Measurements from ENCODE around the gene NETO2.
A peak's percentile ranks its signal among the peaks of the same experiment; 100 is the strongest.
"Not testable (repeated sequence)": the region's sequence is repeated elsewhere in the genome, so short reads cannot be mapped to it uniquely, and the experiment has no call there.

Gene NETO2, protein sequence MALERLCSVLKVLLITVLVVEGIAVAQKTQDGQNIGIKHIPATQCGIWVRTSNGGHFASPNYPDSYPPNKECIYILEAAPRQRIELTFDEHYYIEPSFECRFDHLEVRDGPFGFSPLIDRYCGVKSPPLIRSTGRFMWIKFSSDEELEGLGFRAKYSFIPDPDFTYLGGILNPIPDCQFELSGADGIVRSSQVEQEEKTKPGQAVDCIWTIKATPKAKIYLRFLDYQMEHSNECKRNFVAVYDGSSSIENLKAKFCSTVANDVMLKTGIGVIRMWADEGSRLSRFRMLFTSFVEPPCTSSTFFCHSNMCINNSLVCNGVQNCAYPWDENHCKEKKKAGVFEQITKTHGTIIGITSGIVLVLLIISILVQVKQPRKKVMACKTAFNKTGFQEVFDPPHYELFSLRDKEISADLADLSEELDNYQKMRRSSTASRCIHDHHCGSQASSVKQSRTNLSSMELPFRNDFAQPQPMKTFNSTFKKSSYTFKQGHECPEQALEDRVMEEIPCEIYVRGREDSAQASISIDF

DNA sequence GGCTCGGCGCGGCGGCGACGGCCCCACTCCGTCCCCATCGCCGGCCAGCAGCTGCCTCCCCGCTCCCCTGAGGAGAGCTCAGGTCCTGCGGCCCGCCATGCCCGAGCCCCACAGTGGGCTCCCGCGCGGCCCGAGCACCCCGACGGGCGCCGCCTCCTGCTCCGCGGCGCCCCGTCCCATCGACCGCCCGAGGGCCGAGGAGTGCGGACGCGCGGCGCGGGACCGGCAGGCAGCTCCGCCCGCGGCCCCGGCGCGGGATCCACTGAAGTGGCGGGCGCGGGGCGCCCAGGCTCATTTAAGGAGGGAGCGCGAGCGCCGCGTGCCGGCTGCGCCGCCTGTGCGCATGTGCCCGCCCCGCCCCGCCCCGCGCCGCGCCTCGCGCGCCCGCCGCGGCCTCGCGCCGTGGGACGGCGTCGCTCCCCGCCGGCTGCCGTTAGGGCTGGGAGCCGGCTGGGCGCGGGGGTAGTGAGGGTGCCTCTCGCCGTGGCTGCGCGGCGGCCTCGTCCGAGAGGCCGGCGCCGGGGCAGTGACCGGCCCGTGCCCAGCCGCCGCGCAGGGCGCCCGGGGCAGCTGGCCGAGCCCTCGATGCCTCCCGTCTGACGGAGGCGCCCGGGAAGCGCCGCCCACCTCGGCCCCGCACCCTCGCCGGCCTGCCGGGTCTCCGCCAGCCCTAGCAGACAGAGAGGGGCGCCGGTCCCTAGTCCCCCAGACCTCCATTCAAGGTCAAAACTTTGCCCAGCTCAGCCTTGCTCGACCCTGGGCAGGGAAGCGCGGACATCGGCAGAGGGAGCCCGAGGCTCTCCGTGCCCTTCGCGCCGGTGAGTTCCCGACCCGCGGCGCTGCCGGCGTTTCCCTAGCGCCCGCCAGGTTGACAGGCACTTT is at the start of gene NETO2:
NETO2 (minus strand) TSS at position 269 of the 882 bp plus-strand sequence. CDS start 333 bp downstream, outside the sequence.
- DNase-seq, result peak; percentile 47 to 63

DNA sequence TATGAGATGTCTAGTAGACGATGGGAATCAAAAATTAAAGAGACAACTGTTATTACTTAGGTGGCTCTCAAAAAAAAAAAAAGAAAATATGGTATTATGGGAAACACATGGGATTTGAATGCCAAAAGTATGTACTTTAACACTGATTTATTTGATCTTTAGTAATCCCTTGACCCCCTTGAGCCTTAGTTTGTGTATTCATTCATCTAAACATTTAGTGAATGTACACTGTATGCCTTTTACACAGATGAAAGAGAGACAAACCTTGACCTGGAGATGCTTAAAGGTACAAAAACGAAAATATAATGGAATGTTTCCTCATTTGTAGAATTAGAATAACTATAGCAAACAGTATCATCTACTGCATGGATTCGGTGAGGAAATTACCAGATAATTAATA is 38.6 kb upstream of the NETO2 start:
- DNase-seq, result no peak

DNA sequence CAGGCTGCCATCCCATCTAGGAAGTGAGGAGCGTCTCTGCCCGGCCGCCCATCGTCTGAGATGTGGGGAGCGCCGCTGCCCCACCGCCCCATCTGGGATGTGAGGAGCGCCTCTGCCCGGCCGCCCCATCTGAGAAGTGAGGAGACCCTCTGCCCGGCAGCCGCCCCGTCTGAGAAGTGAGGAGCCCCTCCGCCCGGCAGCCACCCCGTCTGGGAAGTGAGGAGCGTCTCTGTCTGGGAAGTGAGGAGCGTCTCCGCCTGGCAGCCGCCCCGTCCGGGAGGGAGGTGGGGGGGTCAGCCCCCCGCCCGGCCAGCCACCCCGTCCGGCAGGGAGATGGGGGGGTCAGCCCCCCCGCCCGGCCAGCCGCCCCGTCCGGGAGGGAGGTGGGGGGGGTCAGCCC is 37.3 kb upstream of the NETO2 start:
- not testable (repeated sequence) for DNase-seq

DNA sequence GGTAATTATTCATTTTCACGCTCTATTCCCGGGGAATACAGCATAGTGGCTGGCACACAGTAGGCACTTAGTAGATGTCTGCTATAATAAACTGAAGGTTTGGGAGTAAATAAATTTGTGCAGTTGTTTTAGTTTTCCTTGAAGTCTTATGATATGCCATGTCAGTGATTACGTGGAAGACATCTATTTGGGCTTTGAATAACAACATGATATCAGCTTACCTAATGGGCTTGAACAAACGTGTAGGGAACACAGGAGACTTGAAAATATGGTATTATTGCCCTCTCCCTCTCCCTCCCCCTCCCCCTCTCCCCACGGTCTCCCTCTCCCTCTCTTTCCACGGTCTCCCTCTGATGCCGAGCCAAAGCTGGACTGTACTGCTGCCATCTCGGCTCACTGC is 36.3 kb upstream of the NETO2 start:
- DNase-seq, result no peak

DNA sequence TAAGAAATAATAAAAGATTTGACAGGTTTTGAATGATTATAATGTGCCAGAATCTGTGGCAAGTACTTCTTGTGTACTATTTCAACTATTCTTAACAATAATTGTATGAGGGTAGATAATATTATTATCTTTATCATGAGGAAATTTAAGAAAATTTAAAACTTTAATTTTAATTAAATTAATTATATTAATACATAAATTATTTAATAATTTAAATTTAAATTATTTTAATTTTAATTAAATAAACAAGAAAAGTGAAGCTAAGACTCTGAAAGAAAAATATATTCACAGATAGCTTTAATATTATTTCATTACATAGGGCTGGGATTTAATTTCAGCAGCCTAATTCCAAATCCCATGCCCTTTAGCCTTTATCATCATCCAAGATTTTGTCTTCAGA is 31.4 kb upstream of the NETO2 start:
- no peak for DNase-seq

DNA sequence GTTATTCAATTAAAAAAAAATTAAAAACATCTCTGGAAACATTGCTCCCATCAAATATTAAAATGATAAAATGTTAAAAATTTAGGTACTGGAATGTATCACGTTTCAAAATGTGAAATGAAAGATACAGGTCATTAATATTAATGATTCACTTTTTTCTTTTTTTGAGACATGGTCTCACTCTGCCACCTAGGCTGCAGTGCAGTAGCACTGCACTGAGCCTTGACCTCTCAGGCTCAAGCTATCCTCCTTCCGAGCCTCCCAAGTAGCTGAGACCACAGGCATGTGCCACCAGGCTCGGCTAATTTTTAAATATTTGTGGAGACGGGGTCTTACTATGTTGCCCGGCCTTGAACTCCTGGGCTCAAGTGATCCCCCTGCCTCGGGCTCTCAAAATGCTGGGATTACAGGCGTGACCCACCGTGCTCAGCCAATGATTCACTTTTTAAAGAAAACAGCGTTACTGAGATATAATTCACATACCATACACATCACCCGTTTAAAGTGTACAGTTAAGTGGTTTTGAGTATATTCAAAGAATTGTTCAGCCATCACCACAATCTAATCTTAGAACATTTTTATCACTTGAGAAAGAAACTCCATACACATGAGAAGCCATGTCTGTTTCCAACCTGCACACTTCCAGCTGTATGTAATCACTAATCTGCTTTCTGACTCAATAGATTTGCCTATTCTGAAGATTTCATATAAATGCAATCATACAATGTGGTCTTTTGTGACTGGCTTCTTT is 19.1 kb upstream of the NETO2 start:
- DNase-seq, result no peak

DNA sequence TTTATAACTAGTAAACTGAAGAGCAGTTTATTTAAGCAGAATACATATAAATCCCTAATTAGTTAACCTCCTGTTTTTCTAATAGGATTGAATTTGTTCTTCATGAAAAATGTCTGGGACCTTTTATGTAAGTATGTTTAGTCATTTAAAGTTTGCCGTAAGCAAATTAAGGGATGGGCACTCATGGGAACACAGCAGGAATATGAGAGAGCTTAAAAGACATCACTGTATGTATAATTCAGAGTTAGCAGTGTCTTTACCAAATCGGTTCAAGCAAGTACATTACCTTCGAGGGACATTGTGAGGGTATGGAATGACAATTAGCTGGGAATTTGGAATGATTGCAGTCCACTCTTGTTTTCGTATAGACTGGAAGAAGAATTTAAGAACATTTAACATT is 17.7 kb upstream of the NETO2 start:
- no peak for DNase-seq

DNA sequence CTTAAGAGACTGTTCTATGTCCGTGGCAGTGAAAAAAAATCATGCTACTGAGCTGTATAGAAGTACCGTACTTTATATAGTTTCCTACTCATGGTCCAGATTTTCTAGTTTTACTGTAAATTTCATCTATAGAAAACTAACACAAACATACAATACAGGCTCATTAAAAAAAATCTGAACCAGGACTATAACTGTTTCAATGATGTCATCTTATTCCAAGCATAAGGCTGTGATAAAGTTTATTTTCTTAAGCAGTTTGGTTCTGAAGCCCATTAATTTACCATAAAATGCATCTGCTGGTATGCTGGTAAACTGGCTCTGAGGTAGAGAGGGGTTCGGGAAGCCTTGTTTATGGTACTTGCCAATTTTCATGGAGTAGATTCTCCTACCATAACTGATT is 16.7 kb upstream of the NETO2 start:
- DNase-seq, result no peak

DNA sequence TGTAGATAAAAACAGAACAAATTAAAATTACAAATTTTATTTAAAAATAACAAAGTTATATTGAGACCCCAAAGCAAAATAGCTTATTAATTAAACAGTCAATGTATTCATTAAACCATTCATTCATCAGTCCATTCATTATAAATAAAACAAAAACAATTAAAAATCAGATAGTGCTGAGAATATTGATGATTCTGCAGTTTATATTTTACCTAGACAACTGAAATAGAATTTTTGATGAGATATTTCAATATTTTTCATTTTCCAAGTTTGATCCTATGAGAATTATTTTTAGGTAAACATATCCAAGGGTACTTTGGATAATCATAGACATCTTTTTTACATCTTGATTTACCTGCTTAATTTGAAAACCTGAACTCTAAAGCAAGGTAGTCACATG is 15.2 kb upstream of the NETO2 start:
- no peak for DNase-seq

DNA sequence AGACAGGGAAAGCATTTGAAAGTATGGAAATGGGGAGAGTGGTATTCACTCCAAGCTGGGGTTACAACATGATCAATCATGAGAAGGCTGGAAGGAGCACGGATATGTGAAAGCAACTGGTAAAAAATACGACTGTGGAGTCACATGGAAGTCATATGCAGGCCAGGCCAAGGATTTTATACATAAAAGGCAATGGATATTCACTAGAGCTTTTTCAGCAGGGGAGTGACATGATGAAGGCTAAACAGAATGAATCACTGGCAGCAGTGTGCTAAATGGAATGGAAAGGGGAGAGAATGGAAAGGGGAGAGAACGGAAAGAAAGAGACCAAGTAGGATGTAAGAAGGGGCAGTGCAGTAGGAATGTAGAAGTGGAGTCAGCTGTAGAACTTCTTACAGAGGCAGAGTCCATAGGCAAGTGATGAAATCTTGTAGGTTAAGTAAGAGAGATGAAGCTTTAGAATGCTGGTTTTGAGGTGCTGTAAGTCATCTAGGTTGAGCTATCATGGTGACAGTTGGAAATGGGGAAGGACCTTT is 13.0 kb upstream of the NETO2 start:
- DNase-seq, result no peak

DNA sequence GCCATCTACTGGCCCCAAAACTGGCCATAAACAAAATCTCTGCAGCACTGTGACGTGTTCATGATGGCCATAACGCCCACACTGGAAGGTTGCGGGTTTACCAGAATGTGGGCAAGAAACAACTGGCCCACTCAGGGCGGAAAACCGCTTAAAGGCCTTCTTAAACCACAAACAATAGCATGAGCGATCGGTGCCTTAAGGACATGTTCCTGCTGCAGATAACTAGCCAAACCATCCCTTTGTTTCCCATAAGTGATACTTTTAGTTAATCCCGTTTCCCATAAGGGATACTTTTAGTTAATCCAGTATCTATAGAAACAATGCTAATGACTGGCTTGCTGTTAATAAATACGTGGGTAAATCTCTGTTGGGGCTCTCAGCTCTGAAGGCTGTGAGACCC is 8.8 kb upstream of the NETO2 start:
- DNase-seq, result not testable (repeated sequence)

DNA sequence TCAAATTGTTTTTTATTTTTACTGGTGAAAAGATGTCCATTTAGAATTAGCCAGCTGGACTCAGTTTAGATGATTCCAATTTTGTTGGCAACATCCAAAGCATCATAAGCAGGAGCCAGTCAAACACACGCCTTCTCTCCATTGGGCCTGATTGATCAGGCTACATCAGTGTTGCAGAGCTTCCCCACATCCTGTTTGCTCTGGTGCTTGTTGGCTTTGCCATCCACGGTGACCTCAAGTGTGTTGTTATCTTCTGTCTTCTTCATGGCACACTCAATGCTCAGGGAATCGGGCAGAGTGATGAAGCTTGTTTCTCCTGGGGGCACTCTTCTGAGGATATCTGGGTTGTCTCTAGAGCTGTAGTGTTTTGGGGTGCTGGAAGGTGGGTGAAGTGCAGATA is 6.3 kb upstream of the NETO2 start:
- no peak for DNase-seq

DNA sequence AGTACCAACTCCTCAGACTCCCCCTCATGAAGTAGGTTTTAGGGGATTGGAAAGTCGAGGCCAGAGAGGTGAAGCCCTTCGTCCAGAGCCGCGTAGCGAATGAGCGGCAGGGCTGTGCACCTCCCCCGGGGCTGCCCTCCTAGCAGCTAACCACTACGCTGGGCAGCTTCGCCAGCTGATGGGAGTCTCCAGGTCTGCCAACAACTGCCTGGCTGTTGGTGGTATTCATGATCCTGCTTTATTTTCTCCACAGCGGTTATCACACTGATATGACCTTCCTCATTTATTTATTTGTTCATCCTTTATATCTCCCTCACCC is 773 bp upstream of the NETO2 start:
- DNase-seq, result peak in 1 of 2 experiments; percentile 40

DNA sequence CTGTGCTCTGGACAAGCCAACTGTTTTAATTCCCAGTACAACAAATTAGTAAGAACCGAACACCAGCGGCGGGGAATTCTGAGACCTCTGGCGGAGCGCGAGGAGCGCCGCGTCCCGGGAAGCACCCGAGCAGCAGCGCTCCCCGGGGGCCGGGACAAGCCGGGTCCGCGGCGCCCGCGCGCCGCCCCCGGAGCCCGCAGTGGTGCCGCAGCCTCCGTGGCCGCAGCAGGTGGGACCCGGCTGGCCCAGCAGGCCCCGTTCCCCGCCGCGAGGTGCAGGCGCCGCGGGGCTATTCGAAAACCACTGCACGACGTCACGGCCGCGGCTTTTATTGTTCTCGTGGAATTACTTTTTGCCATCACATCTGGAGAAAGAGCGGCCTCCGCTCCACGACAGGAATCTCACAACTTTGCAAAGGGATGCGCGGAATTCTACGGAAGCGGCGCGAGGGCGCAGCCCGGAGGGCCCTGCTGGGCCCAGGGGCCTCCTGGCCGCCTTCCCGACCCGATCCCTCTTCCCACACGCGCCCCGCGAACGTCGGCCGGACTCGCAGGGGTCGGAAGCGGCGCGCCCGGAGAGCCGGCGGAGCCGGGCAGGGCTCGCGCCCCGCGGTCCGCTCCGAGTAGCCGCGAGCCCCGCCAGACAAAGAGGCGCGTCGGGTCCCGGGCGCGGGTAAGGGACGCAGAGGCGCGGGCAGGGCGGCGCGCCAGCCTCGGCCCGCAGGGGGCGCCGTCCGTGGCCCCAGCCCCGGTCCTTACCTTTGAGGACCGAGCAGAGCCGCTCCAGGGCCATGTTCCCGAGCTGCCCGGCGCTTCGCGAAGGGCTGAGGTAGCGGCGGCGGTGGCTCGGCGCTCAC is 696 bp downstream of the NETO2 start:
- peak; percentile 50 to 53 for DNase-seq

DNA sequence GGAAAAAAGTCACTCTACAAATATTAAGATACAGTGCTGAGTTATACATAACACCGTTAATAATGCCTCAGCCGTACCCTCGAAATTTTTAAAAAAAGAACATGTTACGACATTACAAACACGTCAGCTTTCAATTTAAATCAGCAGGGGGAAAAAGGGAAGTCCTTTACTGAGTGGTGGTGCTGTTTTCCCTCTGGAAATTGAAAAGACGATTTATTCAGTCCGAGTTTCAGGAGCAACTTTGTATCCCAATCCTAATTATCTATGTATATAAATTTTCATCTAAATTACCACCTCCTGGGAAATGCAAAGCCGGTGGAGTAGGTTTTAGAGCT is 1.3 kb downstream of the NETO2 start:
- DNase-seq, result no peak

DNA sequence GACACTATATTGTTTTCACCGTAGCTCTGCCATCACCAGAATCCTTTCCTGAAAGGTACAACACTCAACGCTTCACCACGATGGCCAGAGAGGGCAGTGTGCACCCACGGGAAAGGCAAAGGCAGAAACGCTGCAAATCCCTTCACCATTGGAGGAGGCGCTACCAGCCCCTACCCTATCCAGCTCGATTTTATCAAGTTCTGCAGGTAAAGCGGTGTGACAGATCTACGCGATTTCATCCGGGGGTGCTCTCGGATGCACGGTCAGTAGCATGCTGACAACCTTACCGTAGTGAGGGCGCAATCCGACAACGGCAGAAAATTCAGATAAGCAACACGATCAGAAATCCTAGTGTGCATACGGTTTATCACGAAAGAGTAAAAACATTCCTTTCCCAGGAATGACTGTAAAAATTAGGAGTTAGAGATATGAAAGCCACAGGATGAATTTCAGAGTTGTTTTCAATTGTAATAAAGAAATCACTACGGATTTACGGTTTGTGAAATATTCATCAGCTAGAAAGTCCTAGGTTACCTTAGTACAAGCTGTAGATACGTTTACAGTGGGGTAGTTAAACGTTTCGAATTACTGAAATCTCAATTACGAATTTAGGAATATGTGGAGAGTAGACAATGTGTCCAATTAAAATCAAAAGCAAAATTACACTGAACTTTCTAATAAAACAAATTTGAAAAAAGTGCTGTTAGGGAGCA is 1.8 kb downstream of the NETO2 start:
- peak; percentile 86 to 92 for DNase-seq

DNA sequence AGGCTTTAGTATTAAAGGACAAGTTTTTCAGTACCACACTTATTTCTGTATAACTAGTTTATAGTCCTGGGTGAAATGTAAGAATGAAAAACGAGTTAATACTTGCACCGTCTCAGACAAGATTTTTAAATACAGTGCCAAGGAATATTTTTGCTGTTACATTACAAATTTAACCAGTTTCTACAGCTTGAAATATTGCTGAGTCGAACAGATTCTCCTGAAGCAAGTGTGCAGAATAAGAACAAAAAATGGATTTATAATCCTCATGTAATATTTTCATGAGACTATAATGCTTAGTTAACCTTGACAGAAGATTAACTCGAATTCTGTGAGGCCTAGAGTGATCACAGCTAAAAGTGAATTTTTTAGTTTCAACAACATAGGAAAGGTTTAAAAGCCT is 3.1 kb downstream of the NETO2 start:
- DNase-seq, result no peak

DNA sequence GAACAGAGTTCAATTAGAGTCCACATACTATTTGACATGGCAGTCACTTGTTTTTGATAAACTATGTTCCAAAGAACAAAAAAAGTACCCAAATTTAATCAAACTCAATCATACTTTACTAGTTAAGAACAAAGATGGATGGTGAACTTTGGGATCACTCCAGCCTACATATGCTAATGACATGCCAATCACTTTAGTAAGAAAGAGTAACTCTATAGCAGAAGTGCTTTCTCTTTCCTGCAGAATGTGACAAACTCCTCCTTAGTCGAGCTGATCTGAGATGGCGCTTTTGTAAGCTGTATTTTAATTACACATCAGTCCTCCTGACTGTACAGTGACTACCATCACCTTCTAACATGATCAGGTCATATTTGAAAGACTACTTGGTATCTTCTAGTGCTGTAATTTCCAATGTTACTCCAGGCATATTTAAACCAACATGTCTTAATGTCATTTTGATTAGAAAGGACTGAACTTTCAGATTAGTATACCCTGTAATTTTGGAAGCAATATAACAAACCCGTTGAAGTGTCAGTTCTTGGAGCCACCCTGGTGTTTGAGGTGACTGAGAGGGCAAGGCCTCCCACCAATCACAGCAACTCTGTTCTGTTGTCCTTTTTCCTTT is 4.1 kb downstream of the NETO2 start:
- DNase-seq, result no peak

DNA sequence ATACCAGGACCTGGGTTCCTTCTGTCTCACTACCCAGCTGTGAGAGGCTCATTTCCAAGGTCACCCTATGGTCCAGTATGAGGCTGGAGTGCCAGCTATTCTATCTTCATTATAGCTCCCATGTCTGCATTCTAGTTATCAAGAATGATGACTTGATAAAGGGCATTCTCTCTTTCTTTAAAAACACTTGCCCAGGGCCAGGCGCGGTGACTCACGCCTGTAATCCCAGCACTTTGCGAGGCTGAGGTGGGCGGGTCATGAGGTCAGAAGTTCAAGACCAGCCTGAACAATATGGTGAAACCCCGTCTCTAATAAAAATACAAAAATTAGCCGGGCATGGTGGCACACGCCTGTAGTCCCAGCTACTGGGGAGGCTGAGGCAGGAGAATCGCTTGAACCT is 5.8 kb downstream of the NETO2 start:
- DNase-seq, result not testable (repeated sequence)

DNA sequence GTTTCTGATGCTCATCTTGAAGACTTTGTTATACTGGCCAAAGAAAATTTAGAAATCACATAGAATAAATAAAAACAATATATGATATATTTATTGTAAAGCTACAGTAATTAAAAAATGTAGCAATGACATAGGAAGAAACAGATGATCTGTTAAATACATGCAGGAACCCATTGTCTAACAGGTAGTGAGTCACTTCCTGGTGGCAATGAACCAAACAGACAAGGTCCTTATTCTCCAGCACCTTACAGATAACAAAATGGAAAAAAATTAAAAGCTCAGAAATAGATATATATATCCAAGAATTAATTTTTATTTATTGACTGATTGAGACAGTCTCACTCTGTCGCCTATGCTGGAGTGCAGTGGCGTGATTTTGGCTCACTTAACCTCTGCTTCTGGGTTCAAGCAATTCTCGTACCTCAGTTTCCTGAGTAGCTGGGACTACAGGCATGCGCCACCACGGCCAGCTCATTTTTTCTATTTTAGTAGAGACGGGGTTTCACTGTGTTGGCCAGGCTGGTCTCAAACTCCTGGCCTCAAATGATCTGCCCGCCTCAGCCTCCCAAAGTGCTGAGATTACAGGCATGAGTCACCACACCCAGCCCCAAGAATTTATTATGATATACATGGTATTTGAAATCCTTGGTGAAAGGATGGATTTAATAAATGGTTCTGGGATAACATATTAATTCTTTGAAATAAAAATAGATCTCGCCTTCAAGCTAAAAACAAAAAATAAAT is 7.5 kb downstream of the NETO2 start:
- DNase-seq, result peak in 1 of 2 experiments; percentile 1

Data from NCI-H2081 (cell line).